HepG2 (cell line): Measurements from ENCODE around the gene TRIM54. TPM values are rescaled to one million over a fixed set of nuclear protein-coding genes. Genes with fewer than 3 reads are reported as not detected.
A peak's percentile ranks its signal among the peaks of the same experiment; 100 is the strongest.

ENCODE experiments used
- DDIT3 ChIP-seq: sonication (generic); formaldehyde crosslinking; IDR thresholded peaks from 2 replicates; pipeline ENCODE4 v1.4.0; 2020; ENCODE audit warnings: mild to moderate bottlenecking, missing genetic modification reagents
- HNRNPK ChIP-seq: fragments of 200-400 bp; formaldehyde crosslinking; IDR thresholded peaks from 2 replicates; pipeline ENCODE4 v1.6.1; 2018; ENCODE audit warnings: low read length, low read depth, moderate library complexity, mild to moderate bottlenecking; ENCODE audit not compliant: poor library complexity, severe bottlenecking
- MAFK ChIP-seq, 2 experiments: IDR thresholded peaks in 1 of 2; conservative IDR thresholded peaks in 1 of 2; 2 replicates each; pipeline ENCODE4 v1.6.1; 2011; ENCODE audit warnings: improper control_type of control experiment in 2 of 2, low read length in 2 of 2
- TFAP4 ChIP-seq: sonication (generic); IDR thresholded peaks from 2 replicates; pipeline ENCODE4 v1.6.1; 2016; ENCODE audit warnings: low read depth, borderline replicate concordance
- TRIM22 ChIP-seq: fragments of 450-650 bp; IDR thresholded peaks from 2 replicates; pipeline ENCODE4 v1.6.1; 2017
- UBTF ChIP-seq: sonication (generic); formaldehyde crosslinking; IDR thresholded peaks from 2 replicates; pipeline ENCODE4 v1.4.0; 2020; ENCODE audit warnings: mild to moderate bottlenecking, missing genetic modification reagents
- ZBED4 ChIP-seq: sonication (generic); formaldehyde crosslinking; IDR thresholded peaks from 2 replicates; pipeline ENCODE4 v1.4.0; 2020; ENCODE audit warnings: missing genetic modification reagents, borderline replicate concordance
- ZHX2 ChIP-seq, 2 experiments: sonication (generic) in 1 of 2; formaldehyde crosslinking in 1 of 2; IDR thresholded peaks; 2 replicates each; pipeline versions ENCODE4 v1.6.1 to v1.9.0; 2014 to 2022; ENCODE audit warnings: antibody characterized with exemption in 1 of 2, borderline replicate concordance in 1 of 2, inconsistent platforms in 1 of 2, low read depth in 1 of 2, missing genetic modification reagents in 1 of 2
- ZNF20 ChIP-seq: sonication (generic); formaldehyde crosslinking; IDR thresholded peaks from 2 replicates; pipeline ENCODE4 v1.4.0; 2020; ENCODE audit warnings: mild to moderate bottlenecking, moderate library complexity, missing genetic modification reagents
- ZNF788 ChIP-seq: sonication (generic); formaldehyde crosslinking; IDR thresholded peaks from 2 replicates; pipeline ENCODE4 v1.5.0; 2020; ENCODE audit warnings: mild to moderate bottlenecking, missing genetic modification reagents, borderline replicate concordance
- polyA plus RNA-seq, 8 experiments: library from polyadenylated mRNA; depleted of rRNA in 3 of 8; stranded (reverse) in 7 of 8; unstranded in 1 of 8; fragments of >200 nt; fragmentation: Illumina TruSeq in 4 of 8; extraction: Trizol in 4 of 8; gene quantifications; 2 replicates each; pipeline versions ENCODE4 v1.2.1 to v1.2.3, GENCODE V29; 2011 to 2016; ENCODE audit warnings: low read depth in 4 of 8, missing spikeins in 1 of 8, mixed read lengths in 1 of 8; ENCODE audit not compliant: insufficient read depth in 1 of 8
- total RNA-seq, 5 experiments: library from RNA; depleted of rRNA; stranded (reverse); fragments of >200 nt; fragmentation: Illumina TruSeq; extraction: Trizol; gene quantifications; 2 replicates each; pipeline ENCODE4 v1.2.3, GENCODE V29; 2016; ENCODE audit warnings: low read depth in 1 of 5

TRIM54 gene
- total and polyA plus RNA-seq, 2 of the 13 experiments (the other 11 are each of a cell fraction or from before 2014, with no cell fraction given): 0.07 to 0.13 TPM

- TF ChIP-seq TRIM22: no peak
- TF ChIP-seq HNRNPK: no peak
- TF ChIP-seq ZNF788 (CRISPR knock-in tag): peak; percentile 46; the same call in 1 of the 2 replicates
- TF ChIP-seq MAFK (conservative IDR thresholded peaks at IDR 0.05 in 1 of 2, IDR thresholded peaks at IDR 0.05 in 1 of 2; ENCODE audit: low read length in 2 of 2): no peak
- peak; percentile 23; the same call in 1 of the 2 replicates for TF ChIP-seq ZBED4 (CRISPR knock-in tag)
- no peak; the same call in none of the 2 replicates for TF ChIP-seq ZHX2 (IDR thresholded peaks at IDR 0.05; ENCODE audit: low read depth)
- 0 out of 2 replicates have a peak, but pooled peaks have one; percentile 73 for TF ChIP-seq ZHX2 (CRISPR knock-in tag; IDR thresholded peaks at IDR 0.05; ENCODE audit: borderline replicate concordance)
- peak; percentile 82; the same call in 1 of the 2 replicates for TF ChIP-seq ZNF20 (CRISPR knock-in tag)
- TF ChIP-seq DDIT3 (CRISPR knock-in tag): 0 out of 2 replicates have a peak, but pooled peaks have one; percentile 43
- peak; percentile 84 for TF ChIP-seq UBTF (CRISPR knock-in tag)
- peak; percentile 90; the same call in 1 of the 2 replicates for TF ChIP-seq TFAP4
These were observed 40.8 kb downstream of the TRIM54 start, which contains the start of gene MPV17 (continued) for GRCh38 chr2:27322766-27323595.
